Activated effector memory CD4-positive, alpha-beta T cell treated with anti-CD3 and anti-CD28 coated beads, Interleukin-2, amount 50 U/mL, for 16 hours (primary cell): ENCODE data around the gene FRMD4A.
"Not testable (repeated sequence)": the region's sequence is repeated elsewhere in the genome, so short reads cannot be mapped to it uniquely, and the experiment has no call there.

Experiments
- DNase-seq: peaks from one replicate; pipeline ENCODE4 v3.0.0-alpha.2; 2020

FRMD4A gene

GRCh38 chr10:13970236-13970956 lies 360.3 kb downstream of the FRMD4A start:
- no peak for DNase-seq

GRCh38 chr10:13969792-13970140 lies 361.0 kb downstream of the FRMD4A start:
- no peak for DNase-seq

GRCh38 chr10:13969118-13969791 lies 361.5 kb downstream of the FRMD4A start:
- no peak for DNase-seq

- DNase-seq: no peak
Measured at GRCh38 chr10:13961853-13962252, 368.9 kb downstream of the FRMD4A start.

GRCh38 chr10:13961097-13961496 lies 369.6 kb downstream of the FRMD4A start:
- DNase-seq: no peak

GRCh38 chr10:13960603-13961002 lies 370.1 kb downstream of the FRMD4A start:
- no peak for DNase-seq

GRCh38 chr10:13959443-13960359 lies 371.0 kb downstream of the FRMD4A start:
- no peak for DNase-seq

GRCh38 chr10:13957856-13958255 lies 372.9 kb downstream of the FRMD4A start:
- DNase-seq: no peak

- no peak for DNase-seq
Measured at GRCh38 chr10:13956826-13957225, 373.9 kb downstream of the FRMD4A start.

GRCh38 chr10:13955409-13956068 lies 375.2 kb downstream of the FRMD4A start:
- no peak for DNase-seq

GRCh38 chr10:13954195-13954594 lies 376.5 kb downstream of the FRMD4A start:
- not testable (repeated sequence) for DNase-seq

- no peak for DNase-seq
Measured at GRCh38 chr10:13953371-13953770, 377.4 kb downstream of the FRMD4A start.

GRCh38 chr10:13950543-13950939 lies 380.2 kb downstream of the FRMD4A start:
- DNase-seq: no peak

GRCh38 chr10:13949844-13950542 lies 380.7 kb downstream of the FRMD4A start:
- no peak for DNase-seq

- DNase-seq: no peak
Measured at GRCh38 chr10:13946209-13946460, 384.6 kb downstream of the FRMD4A start.

- no peak for DNase-seq
Measured at GRCh38 chr10:13945390-13946208, 385.1 kb downstream of the FRMD4A start.

- no peak for DNase-seq
Measured at GRCh38 chr10:13944823-13945222, 385.9 kb downstream of the FRMD4A start.

- DNase-seq: no peak
Measured at GRCh38 chr10:13943735-13944398, 386.9 kb downstream of the FRMD4A start.

GRCh38 chr10:13942035-13942434 lies 388.7 kb downstream of the FRMD4A start:
- no peak for DNase-seq

- DNase-seq: no peak
Measured at GRCh38 chr10:13939391-13939790, 391.3 kb downstream of the FRMD4A start.

GRCh38 chr10:13938950-13939349 lies 391.8 kb downstream of the FRMD4A start:
- DNase-seq: no peak
